ENCODE measurements around the gene ARMC7.
"Not testable (repeated sequence)": the region's sequence is repeated elsewhere in the genome, so short reads cannot be mapped to it uniquely, and the experiment has no call there.

ARMC7 gene

GRCh38 chr17:75103601-75104554 lies 5.9 kb upstream of the ARMC7 start:
- FAIRE-seq = no peak

GRCh38 chr17:75105126-75106080 lies 4.4 kb upstream of the ARMC7 start:
- no peak for FAIRE-seq

GRCh38 chr17:75108193-75108592 lies 1.6 kb upstream of the ARMC7 start:
- FAIRE-seq = no peak

- FAIRE-seq = no peak
These were observed 743 bp upstream of the ARMC7 start for GRCh38 chr17:75109046-75109406.

- FAIRE-seq = no peak
These were observed 617 bp downstream of the ARMC7 start for GRCh38 chr17:75110234-75110937.

- FAIRE-seq = no peak
These were observed 2.1 kb downstream of the ARMC7 start for GRCh38 chr17:75111777-75112335.

GRCh38 chr17:75113798-75114551 lies 4.2 kb downstream of the ARMC7 start:
- FAIRE-seq = peak; percentile 23

GRCh38 chr17:75114552-75115314 lies 5.0 kb downstream of the ARMC7 start:
- FAIRE-seq = no peak

GRCh38 chr17:75115555-75115954 lies 5.8 kb downstream of the ARMC7 start:
- FAIRE-seq = no peak

- no peak for FAIRE-seq
These were observed 7.0 kb downstream of the ARMC7 start for GRCh38 chr17:75116737-75117136.

GRCh38 chr17:75118307-75118706 lies 8.5 kb downstream of the ARMC7 start:
- FAIRE-seq = no peak

GRCh38 chr17:75124041-75124818 lies 14.5 kb downstream of the ARMC7 start:
- FAIRE-seq = no peak

GRCh38 chr17:75124819-75125162 lies 15.0 kb downstream of the ARMC7 start:
- no peak for FAIRE-seq

- no peak for FAIRE-seq
These were observed 16.2 kb downstream of the ARMC7 start for GRCh38 chr17:75125984-75126383.

- FAIRE-seq = no peak
These were observed 17.2 kb downstream of the ARMC7 start for GRCh38 chr17:75126954-75127353.

- FAIRE-seq = not testable (repeated sequence)
These were observed 18.2 kb downstream of the ARMC7 start for GRCh38 chr17:75127936-75128335.

GRCh38 chr17:75128694-75129505 lies 19.1 kb downstream of the ARMC7 start:
- no peak for FAIRE-seq

GRCh38 chr17:75129576-75129975 lies 19.8 kb downstream of the ARMC7 start:
- FAIRE-seq = no peak

GRCh38 chr17:75130059-75130631 lies 20.4 kb downstream of the ARMC7 start:
- FAIRE-seq = no peak

Data from endometrium (tissue), 2 donors.